Keratinocyte (primary cell): ENCODE measurements around the gene THAP3.

Experiments used
- EZH2 ChIP-seq: IDR thresholded peaks from one replicate; pipeline ENCODE4 v1.6.1; 2012; ENCODE audit warnings: inconsistent platforms, mild to moderate bottlenecking, low read length, moderate library complexity
- TF ChIP-seq, protein P1 (sequence below), 3 experiments: IDR thresholded peaks in 1 of 3; conservative IDR thresholded peaks in 1 of 3; optimal IDR thresholded peaks in 1 of 3; 2 replicates in 2 of 3; 3 replicates in 1 of 3; pipeline versions ENCODE3 to v1.5.1; 2011; ENCODE audit warnings: low read length in 3 of 3, mild to moderate bottlenecking in 3 of 3, moderate library complexity in 2 of 3, control low read depth in 1 of 3, inconsistent platforms in 1 of 3; ENCODE audit not compliant: insufficient read depth in 2 of 3; ENCODE audit errors: extremely low read depth in 1 of 3

DNA sequence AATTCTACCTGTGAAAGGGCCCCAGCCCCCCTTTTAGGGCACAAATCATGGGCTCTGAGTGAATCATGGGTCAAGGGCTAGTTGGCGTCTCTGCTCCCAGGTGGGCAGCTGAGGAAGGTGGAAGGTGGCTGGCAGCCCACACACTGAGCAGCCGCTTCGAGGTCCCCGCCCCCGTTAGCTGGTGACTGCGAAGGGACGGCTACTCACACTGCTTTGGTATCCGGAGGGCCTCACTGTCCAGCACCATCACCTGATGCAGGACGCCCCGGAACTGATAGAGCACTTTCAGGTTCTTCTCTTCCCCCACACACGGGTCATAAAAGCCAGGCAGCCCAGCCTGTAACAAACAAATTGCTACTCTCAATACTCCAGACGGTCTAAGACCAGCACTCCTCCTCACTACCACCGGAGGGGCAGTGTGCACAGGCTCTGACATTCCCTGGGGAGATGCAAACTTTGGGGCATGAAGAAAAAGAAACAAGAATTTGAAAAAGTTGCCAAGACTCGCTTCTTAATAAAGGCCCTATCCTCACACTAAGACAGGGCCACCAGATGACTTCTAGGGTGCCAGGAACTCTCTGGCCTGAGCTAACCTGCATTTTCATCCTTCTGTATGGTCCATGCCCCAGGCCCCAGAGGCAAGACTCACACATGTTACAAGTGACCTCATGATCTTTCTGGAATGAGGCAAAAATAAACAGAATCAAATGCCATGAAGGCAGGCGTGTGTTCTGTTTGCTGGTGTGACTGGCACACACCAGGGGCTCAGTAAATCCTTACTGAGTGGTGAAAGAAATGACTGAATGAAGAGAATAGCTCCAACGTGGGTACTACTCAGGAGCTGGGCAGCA, 11.5 kb downstream of the THAP3 start:
- TF ChIP-seq, protein P1, sequence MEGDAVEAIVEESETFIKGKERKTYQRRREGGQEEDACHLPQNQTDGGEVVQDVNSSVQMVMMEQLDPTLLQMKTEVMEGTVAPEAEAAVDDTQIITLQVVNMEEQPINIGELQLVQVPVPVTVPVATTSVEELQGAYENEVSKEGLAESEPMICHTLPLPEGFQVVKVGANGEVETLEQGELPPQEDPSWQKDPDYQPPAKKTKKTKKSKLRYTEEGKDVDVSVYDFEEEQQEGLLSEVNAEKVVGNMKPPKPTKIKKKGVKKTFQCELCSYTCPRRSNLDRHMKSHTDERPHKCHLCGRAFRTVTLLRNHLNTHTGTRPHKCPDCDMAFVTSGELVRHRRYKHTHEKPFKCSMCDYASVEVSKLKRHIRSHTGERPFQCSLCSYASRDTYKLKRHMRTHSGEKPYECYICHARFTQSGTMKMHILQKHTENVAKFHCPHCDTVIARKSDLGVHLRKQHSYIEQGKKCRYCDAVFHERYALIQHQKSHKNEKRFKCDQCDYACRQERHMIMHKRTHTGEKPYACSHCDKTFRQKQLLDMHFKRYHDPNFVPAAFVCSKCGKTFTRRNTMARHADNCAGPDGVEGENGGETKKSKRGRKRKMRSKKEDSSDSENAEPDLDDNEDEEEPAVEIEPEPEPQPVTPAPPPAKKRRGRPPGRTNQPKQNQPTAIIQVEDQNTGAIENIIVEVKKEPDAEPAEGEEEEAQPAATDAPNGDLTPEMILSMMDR (optimal IDR thresholded peaks at IDR 0.05 in 1 of 3, IDR thresholded peaks at IDR 0.05 in 1 of 3, conservative IDR thresholded peaks at IDR 0.05 in 1 of 3; ENCODE audit: extremely low read depth in 1 of 3, insufficient read depth in 2 of 3, low read length in 3 of 3): no peak
- TF ChIP-seq EZH2: no peak
